NCI-H510A (cell line): ENCODE results near the gene ELMO1.
"Not testable (repeated sequence)": the region's sequence is repeated elsewhere in the genome, so short reads cannot be mapped to it uniquely, and the experiment has no call there.

Source experiments
- DNase-seq: peaks from one replicate; lab custom pipeline; 2025; lab: John Stamatoyannopoulos, UW

Gene ELMO1

DNA sequence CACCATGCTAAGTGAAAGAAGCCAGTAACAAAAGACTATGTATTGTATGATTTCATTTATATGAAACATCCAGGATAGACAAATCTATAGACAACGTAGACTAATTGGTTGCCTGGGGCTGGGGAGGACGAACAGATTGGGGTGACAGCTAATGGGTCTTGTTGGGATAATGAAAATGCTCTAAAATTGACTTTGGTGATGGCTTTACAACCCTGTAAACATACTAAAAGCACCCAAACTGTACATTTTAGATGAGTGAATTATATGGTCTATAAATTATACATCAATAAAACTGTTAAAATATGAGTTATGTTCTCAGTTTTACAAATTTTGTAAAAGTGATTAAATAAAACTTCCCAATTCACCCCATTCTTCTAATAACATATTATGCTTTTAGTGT lies 261.5 kb downstream of the ELMO1 start:
- no peak for DNase-seq

- DNase-seq, result no peak
Observed at GRCh38 chr7:37186753-37187152, 261.9 kb downstream of the ELMO1 start.

GRCh38 chr7:37181550-37181932 lies 267.1 kb downstream of the ELMO1 start:
- DNase-seq, result no peak

- no peak for DNase-seq
Observed at GRCh38 chr7:37180828-37181549, 267.7 kb downstream of the ELMO1 start.

GRCh38 chr7:37176079-37176478 lies 272.6 kb downstream of the ELMO1 start:
- DNase-seq, result no peak

- no peak for DNase-seq
Observed at GRCh38 chr7:37174460-37174859, 274.2 kb downstream of the ELMO1 start.

GRCh38 chr7:37173670-37174069 lies 275.0 kb downstream of the ELMO1 start:
- DNase-seq, result no peak

DNA sequence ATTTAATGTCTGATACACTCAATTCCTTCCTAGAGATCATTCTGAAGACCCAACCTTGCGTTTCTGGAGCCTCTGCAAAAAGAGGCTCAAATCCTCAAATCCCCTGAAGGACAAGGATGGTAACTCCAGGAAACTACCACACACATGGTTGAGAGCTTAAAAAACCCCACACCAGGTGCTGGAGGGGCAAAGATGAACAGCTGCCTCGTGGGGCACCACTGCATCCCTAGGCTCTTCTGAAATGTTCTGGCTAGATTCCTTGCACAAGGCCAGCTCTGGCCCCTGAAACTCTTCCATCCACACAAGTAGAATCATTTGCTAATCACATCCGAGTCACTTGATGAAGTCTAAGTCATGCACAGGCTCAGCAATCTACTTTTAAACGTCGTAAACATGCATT lies 286.6 kb downstream of the ELMO1 start:
- no peak for DNase-seq

GRCh38 chr7:37160656-37161055 lies 288.0 kb downstream of the ELMO1 start:
- no peak for DNase-seq

DNA sequence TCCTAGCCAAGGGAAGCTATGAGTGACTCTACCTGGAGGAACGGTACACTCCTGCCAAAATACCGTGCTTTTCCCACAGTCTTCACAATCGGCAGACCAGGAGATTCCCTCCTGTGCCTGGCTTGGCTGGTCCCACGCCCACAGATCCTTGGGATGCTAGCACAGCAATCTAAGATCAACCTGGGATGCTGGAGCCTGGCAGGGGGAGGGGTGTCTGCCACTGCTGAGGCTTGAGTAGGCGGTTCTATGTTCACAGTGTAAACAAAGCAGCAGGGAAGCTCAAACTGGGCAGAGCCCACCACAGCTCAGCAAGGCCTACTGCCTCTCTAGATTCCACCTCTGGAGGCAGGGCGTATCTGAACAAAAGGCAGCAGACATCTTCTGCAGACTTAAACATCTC lies 295.3 kb downstream of the ELMO1 start:
- no peak for DNase-seq

DNA sequence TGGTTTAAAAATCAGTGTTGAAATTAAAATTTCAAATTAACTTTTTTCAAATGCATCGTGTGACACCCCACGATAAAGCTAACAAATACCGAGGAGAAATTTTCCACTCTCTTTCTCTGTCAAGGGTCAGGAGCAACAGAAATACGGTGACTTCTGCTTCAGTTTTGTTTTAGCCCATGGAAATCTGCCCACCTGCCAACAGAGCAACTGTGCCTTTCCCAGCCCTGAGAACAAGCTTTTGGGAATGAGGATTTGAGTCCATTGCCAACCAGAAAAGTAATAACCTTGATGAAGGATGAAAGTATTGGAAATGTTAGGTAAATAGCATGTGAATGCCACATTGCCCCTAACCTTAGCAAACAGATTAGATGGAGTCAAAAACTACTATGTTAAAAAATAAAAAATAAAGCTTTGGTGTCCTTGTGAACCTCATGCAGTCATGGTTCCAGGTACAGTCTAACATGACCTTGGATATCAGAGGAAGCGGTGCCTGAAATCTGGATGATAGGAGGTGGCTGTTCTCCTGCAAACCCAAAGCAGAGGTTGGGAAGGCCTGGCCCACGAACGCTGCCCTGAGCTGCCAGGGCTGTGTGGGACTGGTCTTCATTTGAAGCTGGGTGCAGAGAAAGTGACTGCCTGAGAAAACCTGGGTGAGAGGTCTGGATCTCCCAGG lies 296.8 kb downstream of the ELMO1 start:
- DNase-seq, result no peak

DNA sequence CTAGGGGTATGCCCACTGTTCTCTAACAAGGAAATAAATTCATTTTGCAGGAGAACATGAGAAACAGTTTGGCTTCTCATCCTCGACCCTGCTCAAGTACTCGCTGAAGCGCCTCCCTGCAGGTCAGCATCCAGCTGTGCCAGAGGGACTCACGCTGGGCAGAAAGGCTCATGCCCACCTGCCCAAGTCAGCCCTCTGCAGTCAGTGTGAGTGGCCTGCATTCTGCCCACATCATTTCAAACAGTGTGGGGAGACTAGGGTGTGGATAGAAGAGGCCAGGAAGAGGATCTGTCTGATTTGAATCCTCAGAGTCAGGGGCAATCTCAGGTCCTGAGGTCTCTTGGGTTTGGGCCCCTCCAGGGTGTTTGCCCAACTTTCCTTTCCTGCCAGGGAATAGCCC lies 297.8 kb downstream of the ELMO1 start:
- no peak for DNase-seq

DNA sequence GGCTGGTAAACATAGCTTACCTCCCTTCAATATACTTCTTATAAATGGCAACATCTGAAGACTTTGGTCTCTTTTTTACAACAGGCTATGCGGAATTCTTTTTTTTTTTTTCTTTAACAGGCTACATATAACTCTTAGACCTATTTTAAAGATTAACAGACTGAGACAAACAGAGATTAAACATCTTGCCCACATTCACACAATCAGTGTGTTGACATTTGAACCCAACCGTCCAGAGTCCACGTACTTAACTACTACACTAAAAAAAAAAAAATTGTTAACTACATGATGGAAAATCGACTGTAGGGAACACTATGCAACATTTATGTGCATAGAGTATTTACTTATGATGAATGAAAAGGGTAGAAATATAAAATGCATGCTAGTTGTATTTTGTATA lies 298.5 kb downstream of the ELMO1 start:
- DNase-seq, result no peak

DNA sequence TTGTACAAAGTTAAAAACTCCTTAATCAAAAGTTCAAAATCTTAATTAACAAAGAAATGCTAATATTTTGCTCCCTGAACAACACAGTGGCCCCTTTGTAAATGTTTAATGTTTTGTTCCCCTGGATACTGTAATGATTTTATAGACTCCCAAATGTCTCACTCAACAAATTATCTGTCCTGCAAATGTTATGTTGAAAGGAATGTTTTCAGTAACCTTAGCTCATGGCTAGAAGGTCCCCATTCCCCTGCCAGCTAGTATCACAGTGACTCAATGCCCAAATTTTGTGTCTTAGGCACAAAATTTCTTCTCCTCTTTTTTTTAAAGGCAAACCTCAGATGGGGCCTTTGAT lies 298.9 kb downstream of the ELMO1 start:
- DNase-seq, result no peak

DNA sequence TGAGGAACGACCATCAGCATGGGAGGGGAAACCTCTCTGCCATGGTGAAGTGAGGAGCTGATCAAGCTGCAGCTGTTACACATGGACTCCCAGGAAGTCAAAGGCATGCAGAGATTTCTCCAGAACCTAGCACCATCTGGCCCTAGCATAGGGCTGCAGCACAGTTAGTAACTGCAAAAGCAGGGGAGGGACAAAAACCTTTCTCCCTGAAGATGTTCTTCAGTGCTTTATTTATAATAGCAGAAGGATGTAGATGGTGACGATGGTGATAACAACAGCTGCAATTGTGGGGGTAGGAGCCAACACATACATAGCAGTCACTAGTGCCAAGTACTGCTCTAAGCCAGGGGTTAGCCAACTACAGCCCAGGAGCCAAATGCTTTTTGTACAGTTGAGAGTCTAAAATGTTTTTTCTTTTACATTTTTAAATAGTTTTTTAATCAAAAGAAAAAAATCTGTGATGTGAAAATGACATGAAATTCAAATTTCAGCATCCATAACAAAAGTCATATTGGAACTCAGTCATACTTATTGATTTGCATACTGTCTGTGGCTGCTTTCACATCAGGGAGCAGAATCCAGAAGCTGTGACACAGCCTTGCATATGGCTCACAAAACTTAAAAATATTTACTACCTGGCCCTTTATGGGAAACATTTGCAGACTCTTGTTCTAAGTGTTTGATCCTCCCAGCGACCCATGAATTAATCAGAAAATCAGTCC lies 299.5 kb downstream of the ELMO1 start:
- no peak for DNase-seq

DNA sequence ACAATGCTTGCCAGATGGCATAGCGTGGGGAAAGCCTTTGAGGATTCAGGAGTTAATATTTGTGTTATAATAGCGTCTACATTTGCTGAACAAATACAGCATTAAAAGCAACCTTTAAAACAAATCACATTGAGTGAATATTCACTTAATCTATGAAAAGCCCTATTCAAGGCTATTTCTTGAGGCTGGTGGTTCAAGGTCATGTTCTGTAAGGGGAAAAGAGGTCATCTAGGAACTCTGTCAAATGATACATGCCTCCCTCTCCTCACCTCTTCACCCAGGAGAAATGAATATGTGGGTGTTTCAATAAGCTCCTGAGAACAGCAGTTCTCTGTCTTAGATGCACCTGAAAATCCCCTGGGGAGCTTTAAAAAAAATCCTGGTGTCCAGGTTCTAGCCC lies 303.0 kb downstream of the ELMO1 start:
- DNase-seq, result no peak

GRCh38 chr7:37144423-37144822 lies 304.2 kb downstream of the ELMO1 start:
- no peak for DNase-seq

DNA sequence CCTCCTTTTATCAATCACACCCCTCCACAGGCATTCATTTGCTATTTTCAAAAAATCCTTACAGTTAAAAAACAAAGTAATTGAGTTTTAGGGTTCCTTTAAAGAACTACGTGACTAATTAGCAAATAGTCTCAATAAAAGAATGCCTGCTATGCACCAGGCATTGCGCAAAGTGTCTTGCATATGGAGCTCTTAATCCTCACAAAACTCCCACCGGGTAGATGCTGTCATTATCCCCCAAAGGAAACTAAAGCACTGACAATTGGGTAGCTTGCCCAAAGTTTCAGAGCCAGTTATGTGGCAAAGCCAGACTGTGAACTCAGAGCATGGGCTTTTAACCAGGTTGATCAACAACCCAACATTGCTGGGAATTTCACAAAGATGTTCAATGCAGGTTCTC lies 305.7 kb downstream of the ELMO1 start:
- DNase-seq, result no peak

GRCh38 chr7:37141742-37142141 lies 306.9 kb downstream of the ELMO1 start:
- DNase-seq, result no peak

DNA sequence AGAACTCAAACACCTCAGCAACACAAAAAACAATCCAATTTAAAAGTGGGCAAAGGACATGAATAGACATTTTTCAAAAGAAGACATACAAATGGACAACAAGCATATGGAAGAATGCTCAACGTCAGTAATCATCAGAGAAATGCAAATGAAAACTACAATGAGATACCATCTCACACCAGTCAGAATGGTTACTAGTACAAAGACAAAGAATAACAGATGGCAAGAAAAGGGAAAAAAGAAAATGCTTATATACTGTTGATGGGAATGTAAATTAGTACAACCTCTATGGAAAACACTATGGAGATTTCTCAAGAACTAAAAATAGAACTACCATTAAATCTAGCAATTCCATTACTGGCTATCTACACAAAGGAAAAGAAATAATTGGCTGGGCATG lies 314.8 kb downstream of the ELMO1 start:
- DNase-seq, result not testable (repeated sequence)

- no peak for DNase-seq
Observed at GRCh38 chr7:37131855-37132254, 316.8 kb downstream of the ELMO1 start.

DNA sequence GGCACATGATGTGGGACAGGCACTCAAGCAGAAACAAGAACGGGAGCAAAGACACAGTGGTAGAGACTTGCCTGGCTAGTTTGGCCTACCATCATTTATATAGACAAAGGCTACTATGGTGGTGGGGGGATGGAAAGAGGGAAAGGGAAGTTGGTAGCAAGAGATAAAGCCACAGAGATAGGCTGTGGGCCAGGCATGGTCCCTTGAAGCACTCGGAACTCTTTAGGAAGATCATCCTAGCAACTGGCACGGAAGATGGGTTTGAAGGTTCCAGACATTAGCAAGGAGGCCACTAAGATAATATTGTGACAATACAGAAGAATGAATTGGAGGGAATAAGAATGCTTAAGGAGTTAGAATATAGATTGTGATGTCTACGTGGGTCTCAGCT lies 319.6 kb downstream of the ELMO1 start:
- no peak for DNase-seq

GRCh38 chr7:37128327-37129034 lies 320.2 kb downstream of the ELMO1 start:
- no peak for DNase-seq
